Left cardiac atrium (tissue), 4 donors: Measurements from ENCODE around the gene BEND2. TPM values are rescaled to one million over a fixed set of nuclear protein-coding genes. Genes with fewer than 3 reads are reported as not detected.
A peak's percentile ranks its signal among the peaks of the same experiment; 100 is the strongest.
"Not testable (repeated sequence)": the region's sequence is repeated elsewhere in the genome, so short reads cannot be mapped to it uniquely, and the experiment has no call there.

ENCODE experiments used
- ATAC-seq, 2 donors: fragments of 200-7000 bp; cut with Tn5 transposase; one replicate each; pipeline ENCODE4 v1.9.1; 2020; ENCODE audit warnings: mild to moderate bottlenecking in 2 of 2, moderate library complexity in 2 of 2
- DNase-seq: peaks from one replicate; pipeline ENCODE4 v3.0.0-alpha.2; 2020
- intact Hi-C, 2 donors: fragments of 100-400 bp; cut with DNase I; formaldehyde crosslinking; loops; one replicate each; pipeline versions ENCODE4 v1.14.1 to v1.15.1; 2022 to 2023
- long read RNA-seq: library from polyadenylated mRNA; unstranded; transcript quantifications from one replicate; pipeline ENCODE4 v2.0.0, GENCODE V29; 2021
- total RNA-seq, 2 donors: library from RNA; stranded (reverse); fragmentation: NEBNext Ultra II Directional; extraction: Animal tissue kit (Norgen Biotek cat#: 25700); gene quantifications; one replicate each; pipeline ENCODE4 v1.2.1, GENCODE V29; 2021
- donor health status: DM: no; HTN: yes; CAD: no.
- donor health status: DM: no; HTN: yes; CAD: no; lungs with severe emphysema.
- donor health status: DM: yes; HTN: yes; CAD: no.
- donor health status: Dilated cardiomyopathy.

The BEND2 gene
- total RNA-seq: under 1 TPM in 1 of 2 donors, not detected in 1; 0.08 TPM
- long read RNA-seq: 0 reads

DNA sequence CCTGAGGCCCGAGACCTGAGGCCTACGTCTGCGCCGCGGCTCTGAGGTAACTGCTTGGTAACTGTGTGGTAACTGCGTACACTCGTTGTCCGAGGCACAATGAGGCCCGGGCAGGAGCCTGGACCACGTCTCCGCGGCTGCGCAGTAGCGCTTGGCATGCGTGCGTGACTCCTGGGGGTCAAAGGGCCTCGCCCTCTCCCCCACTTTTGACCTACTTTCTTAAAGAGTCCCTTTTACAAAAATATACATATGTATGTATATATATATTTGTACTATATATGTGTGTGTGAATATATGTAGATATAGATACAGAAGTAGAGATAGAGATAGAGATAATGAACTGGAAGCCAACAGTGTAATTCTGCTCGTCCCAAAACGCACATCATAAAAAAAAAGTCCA, at the start of gene BEND2:
Gene BEND2, minus strand, starts transcription at position 101 of the 400 bp plus-strand sequence. CDS start 136 bp downstream, outside the sequence.
- DNase-seq (no peak), ATAC-seq (no peak)
- intact Hi-C loops: no loop called here

DNA sequence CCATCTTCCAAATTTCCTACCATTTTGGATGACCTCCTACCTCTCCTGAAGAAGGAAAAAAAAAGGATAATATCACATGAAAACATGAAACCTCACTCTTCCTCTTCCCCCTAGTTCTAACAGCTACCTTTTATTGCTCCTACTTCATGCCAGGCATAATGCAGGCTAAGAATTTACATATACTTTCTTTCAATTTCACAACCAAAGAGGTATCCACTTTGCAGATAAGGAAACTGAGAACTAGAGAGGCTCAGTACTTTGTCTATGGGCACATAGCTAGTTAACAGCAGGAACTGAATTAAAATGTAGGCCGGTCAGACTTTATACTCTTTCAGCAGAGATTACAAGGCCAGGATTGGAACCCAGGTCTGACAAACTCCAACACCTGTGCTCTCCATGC, 34.4 kb upstream of the BEND2 start:
- no peak for DNase-seq
- no peak for ATAC-seq
- intact Hi-C loops: no loop called here

DNA sequence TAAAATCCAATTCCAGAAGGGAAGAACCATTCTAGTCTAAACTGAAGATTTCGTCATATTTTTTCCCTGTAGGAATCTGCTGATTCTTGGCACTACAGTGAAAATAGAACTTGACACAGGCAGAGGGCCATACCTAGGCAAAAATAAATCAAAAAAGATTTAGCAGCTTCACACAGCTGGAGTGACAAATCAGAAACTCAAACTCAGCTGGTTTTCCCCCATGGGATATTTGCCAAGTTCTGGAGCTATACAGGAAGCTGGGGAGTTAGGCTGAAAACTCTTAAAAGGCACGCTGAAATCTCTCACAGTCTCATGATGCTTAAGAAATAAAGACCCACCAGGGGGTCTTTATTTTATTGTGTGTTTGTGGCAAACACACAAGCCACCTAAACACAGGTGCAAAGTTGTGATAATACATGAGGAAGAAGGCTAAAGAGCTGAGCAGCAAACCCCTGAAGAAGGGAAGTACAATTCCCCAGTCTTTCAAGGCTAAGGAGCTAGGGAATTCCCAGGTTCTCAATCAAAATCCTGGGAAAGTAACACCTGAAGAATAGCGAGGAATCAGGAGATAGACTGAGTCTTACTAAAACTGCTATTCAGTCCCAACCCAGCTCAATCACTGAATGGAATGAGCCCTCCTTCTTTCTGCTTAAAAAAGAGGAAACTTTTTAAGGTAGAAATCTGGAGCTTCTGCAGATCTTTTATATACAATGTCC, 32.1 kb upstream of the BEND2 start:
- intact Hi-C loops: no loop called here
- DNase-seq (no peak), ATAC-seq (no peak)

DNA sequence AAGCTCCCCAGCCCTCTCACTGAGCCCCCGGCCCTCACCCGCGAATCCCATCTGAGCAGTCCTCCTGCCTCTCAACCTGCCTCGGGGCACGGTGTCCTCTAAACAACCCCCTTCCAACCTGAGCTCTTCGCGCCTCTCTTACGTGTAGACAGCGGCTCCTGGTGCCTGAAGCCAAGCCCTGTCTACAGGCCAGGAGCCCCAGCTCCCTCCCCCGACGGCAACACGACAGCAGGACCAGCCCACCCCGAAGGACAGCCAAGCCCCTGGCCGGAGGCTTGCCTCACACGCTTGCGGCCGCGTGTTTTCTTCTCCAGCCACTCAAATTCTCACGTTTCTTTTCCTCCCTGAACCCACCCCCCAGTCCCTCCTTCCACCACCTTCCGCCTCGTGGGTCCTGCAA, 9.0 kb upstream of the BEND2 start:
- DNase-seq, ATAC-seq, intact Hi-C loops: not testable (repeated sequence)

DNA sequence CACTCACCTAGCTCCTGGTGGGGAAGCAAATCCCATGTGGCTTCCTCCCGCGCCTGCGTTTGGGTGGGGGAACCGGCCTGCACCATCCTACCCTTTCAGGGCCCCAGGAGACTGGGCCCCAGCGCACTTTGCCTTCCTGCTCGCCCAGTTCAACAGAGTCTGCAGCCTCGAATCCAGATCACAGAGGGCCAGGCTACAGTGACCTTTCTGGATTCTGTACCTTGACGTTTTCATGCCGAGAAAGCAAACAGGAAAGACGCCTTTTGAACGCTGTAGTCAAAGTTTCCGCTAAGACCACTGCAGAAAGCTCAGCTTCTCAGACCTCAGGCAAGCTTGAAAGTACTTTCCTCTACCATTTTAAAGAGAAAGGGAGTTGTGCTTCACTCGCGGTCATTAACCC, 7.4 kb upstream of the BEND2 start:
- DNase-seq: no peak
- no peak for ATAC-seq
- intact Hi-C loops: no loop called here

DNA sequence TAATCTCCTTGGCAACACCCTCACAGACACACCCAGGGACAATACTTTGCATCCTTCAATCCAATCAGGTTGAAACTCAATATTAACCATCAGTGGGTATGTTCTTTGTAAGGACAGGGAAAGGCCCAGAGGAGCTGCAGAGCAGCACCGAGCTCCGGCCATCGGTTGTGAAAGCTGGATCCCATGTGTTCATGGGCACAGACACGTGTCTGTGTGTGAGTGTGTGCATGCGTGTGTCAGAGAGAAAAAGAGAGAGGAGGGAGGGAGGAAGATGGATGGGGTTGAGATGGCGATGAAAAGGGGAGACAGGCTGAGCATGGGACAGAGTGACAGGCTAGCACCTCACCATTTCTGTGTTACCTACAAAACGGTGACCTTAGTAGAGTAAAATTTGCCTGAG, 6.8 kb upstream of the BEND2 start:
- no peak for ATAC-seq
- intact Hi-C loops: no loop called here

DNA sequence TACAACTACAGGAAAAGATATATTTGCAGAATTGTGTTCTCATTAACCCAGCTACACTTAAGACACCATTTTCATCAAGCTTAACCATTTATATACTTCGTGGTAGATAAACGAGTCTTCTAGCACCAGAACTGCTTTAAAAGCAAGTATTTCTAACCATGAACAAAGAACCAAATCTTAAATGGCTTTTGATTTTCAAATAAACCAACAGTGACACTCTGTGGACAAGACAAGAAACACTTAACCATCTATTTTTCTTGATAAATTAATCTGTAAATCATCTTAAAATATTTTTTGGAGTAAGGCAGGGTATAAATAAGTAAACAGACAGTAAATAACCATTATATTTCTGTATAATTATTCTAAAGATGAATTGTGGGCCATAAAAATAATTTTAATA, 10.2 kb downstream of the BEND2 start:
- no peak for ATAC-seq
- intact Hi-C loops: loop anchor here in 1 of 2 donors (5.0 kb wide), 1 partner anchor 278 kb away; no protein-coding TSS in a partner anchor

More for the DNA sequence above, 6.8 kb upstream of the BEND2 start:
- no peak for DNase-seq

DNA sequence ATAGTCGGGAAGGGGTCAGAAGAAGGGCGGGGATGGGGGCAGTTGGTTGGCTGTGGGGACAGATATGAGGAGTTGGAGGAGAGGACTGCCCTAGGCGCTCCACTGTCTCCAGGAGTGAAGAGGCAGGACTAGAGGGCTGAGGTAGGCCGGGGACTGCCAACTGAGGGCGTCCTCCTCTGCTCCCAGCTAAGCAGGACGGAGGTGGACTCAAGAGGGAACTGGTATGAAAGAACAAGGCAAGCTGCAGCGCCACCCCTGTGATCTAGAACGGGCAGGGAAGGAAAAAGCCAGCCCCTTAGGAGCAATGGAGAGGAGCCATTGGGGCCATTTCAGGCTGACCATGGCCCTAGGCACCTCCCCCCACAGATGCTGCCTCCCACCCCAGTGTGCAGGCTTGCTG, 14.0 kb downstream of the BEND2 start:
- intact Hi-C loops: loop anchor here in 1 of 2 donors (10.0 kb wide), 1 partner anchor 412 kb away; no protein-coding TSS in a partner anchor
- ATAC-seq (no peak), DNase-seq (no peak)

More for the DNA sequence above, 10.2 kb downstream of the BEND2 start:
- DNase-seq: no peak

DNA sequence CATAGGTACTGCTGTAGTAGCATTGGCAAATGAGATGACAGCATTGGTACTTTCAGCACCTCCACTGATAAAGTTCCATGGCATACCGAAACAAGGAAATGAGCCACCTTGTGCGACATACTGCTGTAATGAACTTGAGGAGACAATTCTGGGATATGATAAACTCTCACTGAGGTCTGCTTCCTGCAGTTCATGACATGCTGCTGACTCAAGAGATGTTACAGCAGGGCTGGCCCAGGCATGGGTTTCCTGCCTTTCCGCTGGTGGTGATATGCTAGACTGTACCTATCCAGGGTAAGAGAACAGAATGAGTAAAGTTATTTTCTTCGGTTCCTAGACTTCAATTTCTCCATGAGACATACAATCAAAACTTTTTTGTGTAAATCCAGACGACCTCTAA, 17.1 kb downstream of the BEND2 start:
- intact Hi-C loops: loop anchor here in 1 of 2 donors (10.0 kb wide), 1 partner anchor 409 kb away; no protein-coding TSS in a partner anchor
- no peak for ATAC-seq
- DNase-seq: no peak

DNA sequence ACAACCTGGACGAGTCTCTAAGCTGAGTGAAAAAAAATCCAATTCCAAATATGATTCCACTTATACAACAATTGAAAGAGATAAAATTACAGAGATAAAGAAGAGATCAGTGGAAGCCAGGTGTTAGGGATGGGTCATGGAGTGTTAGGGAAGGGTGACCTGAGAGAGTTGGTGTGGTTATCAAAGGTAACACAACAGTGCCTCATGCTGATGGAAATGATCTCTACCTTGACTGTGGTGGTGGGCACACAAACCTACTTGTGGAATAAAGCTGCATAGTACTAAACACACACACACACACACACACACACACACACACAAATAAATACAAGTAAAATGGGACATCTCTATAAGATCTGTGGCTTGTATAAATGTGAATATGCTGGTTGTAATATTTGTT, 26.0 kb downstream of the BEND2 start:
- ATAC-seq (no peak), DNase-seq (no peak)
- intact Hi-C loops: no loop called here

DNA sequence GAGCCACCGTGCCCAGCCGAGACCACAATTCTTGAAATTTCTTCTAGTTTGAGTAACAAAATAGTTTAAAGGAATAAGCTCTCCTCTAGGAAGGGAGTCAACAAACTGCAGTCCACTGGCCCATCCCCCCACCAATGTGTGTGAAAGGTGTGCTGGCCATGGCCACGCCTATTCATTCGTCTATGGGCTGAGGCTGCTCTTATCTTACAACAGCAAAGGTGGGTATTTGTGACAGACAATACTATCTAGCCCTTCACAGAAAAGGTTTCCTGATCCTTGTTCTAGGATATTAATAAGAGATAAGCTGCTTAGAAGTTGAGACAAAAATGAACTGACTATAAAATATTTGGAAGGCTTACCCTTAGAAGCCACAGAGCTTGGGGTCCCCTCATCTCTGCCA, 41.2 kb downstream of the BEND2 start:
- DNase-seq: no peak
- ATAC-seq: no peak
- intact Hi-C loops: no loop called here

DNA sequence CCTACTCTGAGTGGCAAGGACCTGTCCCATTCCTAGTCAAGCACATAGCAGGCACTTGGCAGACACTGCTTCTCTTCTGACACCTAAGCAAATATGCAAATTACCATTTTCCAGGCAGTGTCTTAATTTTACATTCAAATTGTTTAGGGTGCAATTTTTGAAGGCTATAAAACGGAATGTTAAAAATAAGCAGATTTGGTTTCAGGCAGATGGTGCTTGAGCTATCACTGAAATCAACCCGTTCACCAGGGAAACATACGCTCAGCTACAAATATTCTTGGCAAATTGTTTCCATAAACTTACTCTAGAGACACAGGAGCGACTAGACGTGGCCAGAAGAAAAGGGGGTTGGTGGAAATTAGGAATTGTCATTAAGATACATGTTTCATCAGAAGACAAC, 45.7 kb downstream of the BEND2 start:
- DNase-seq (no peak), ATAC-seq (no peak)
- intact Hi-C loops: loop anchor here in 1 of 2 donors (2.0 kb wide), 1 partner anchor 14 kb away; no protein-coding TSS in a partner anchor

DNA sequence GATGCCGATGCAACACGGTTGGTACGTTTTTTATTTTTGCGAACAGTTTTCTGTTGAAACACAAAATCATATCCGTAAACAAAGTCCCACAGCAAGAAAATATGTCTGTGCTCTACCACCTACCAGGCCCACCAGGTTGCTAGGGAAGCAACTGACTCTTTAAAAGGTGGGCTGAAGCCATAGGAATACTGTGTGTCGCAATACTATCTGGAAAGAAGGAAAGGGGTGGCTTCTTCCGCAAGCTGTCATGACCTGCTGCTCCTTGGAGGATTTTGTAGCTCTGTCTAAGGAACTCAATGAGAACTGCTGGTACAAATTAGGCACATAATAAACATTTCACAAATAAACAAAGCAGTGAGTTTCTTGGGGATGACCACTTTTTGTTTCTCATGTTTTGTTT, 46.5 kb downstream of the BEND2 start:
- intact Hi-C loops: loop anchor here in 1 of 2 donors (2.0 kb wide), 1 partner anchor 15 kb away; no protein-coding TSS in a partner anchor
- DNase-seq (no peak), ATAC-seq (no peak)

DNA sequence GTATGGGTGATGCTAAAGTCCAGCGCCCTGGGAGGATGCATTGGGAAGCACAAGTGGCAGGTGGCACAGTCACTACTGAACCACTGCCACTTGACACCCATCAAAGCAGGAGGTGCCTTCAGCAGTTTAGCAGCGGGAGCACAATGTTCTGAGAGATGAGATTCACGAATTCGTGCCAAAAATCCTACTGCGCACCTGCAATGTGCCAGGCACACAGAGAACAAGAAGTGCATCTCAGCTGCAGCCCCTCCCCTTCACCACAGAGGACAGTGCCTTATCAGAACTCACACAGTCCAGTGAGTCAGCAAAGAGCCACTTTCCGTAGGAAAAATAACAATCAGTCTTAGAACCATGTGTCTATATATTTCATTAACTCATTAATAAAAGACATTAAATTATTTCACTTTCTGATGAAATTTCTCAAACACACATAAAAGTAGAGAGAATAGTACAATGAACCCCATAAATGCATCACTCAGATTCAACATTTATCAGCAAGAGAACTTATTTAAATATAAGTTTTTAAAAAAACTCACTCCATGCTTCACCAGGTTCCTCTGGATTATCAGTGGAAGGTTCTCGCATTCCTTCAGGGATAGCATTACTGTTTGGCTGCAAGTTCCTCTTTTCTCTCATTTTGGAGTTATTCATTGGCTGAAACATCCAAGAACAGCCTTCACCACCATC, 47.0 kb downstream of the BEND2 start:
- intact Hi-C loops: loop anchor here in 1 of 2 donors (2.0 kb wide), 1 partner anchor 15 kb away; no protein-coding TSS in a partner anchor
- DNase-seq (peak; percentile 37), ATAC-seq (peak; percentile 89 to 94)

DNA sequence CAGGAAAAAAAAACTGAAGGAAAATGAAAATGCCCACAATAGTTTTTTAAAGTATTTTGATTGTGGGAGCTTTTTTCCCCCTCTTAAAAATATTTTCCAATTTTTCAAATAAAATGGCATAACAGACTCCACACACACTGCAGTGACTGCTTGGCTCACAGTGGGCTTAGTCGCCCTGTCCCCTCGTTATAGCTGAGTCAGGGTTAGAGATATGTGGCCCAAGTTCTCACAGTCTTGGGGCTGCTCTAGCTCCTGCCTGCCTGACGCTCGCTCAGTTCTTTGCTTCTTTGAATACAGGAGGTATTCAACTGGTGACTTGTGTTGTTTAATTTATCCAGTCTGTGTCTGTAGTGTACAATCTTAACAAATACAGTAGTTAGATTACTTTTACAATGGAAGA, 47.7 kb downstream of the BEND2 start:
- intact Hi-C loops: no loop called here
- ATAC-seq (no peak), DNase-seq (no peak)

DNA sequence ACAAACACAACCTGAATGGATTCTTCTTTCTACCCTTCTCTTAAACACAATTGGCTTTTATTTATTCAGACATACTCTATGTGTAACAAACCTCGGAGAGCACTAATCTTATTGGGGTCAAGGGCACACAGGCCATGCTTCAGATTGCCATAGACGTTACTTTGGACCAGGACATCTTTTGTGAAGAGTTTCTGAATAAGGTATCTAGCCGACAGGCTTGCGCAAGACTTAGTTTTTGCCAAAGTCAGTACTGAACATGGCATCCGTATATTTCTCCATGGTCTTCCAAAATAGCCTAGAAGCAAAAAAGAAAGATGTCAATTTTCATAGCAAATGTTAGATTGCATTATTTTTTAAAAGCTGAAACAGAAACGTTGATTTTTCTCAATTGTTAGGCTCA, 49.8 kb downstream of the BEND2 start:
- no peak for DNase-seq
- no peak for ATAC-seq
- intact Hi-C loops: no loop called here

DNA sequence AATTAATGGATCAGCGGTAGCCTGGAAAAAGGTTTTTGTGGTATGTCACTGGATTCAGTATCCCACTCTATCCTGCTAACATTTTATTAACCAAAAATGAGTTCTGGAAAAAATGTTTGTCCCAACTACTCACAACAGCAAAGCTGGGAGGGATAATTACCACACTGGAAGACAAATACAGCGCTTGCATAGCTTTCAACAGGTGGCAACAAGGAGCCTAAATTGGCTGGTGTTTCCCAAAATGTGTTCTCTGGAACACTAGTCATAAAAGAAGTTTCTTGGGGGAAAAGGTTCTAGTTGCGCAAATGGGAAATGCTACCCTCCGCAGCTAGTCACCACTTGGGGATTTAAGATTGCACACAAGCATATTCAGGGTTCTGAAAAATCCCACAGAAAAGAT, 54.6 kb downstream of the BEND2 start:
- DNase-seq (no peak), ATAC-seq (no peak)
- intact Hi-C loops: no loop called here

DNA sequence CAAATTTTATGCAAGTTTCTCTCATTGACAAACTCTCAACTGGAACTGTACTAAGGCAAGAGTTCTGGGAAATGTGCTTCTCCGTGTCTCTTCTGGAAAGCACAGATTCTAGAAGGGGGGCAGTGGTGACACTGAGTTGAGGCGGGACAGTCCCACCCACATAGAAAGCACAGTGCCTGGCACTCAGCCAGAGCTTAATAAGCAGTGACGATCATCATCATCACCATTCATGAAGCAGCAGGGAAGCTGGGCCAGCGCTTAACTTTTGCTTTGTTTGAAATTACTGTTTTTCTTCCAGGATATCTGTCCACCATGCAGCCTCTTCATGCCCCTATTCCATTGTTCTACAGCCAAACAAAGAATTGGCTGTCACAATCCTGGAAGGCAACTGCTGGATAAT, 60.3 kb downstream of the BEND2 start:
- DNase-seq (peak; percentile 25), ATAC-seq (no peak)
- intact Hi-C loops: no loop called here

DNA sequence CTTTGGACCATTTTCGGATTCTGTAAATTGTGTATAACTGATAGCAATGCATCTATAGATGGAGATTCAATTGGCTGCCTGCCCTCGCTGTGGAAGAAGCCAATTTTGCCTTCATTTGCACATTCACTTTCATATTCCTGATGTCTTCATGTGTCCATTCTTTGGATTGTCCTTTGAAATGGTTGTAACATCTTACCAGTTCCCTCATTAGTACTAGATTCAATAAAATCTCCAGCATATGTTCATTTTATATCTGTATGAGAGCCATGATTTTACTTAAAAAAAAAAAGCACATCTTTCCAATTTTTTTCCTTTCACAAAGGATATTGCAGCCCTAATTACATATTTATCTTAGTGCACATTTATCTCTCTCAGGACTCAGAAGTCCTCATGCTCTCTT, 61.7 kb downstream of the BEND2 start:
- intact Hi-C loops: no loop called here

DNA sequence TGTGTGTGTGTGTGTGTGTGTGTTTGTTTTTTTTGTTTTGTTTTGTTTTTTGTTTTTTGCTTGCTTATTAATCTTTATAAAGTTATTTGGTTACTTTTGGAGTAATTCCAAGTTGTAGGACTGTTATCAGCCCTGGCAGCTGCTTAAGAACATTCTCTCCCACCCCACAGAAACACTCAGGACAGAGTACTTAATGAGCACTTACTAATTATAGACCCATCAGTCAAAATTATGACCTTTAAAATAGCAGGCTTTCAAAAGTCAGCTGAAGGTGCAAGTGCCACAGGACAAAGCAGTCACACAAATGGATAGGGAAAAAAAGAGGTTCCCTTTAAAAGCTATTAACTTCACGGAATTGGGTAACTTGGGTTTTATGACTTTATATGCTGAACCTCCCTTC, 69.0 kb downstream of the BEND2 start:
- no peak for DNase-seq
- peak; percentile 77 to 81 for ATAC-seq
- intact Hi-C loops: no loop called here

More for the DNA sequence above, 61.7 kb downstream of the BEND2 start:
- no peak for DNase-seq
- ATAC-seq: no peak
